B cell (primary cell): ENCODE data around the gene ANKRD44. TPM values are rescaled to one million over a fixed set of nuclear protein-coding genes. Genes with fewer than 3 reads are reported as not detected.
A peak's percentile ranks its signal among the peaks of the same experiment; 100 is the strongest.

Source experiments
- ATAC-seq: fragments of 200-7000 bp; cut with Tn5 transposase; one replicate; pipeline ENCODE4 v1.10.0; 2021; ENCODE audit warnings: low read depth, mild to moderate bottlenecking, moderate number of reproducible peaks, moderate library complexity
- CTCF ChIA-PET: fragments of 350-600 bp; sonication (Branson Sonifier 250); formaldehyde crosslinking; loops from one replicate; lab custom pipeline; 2021; ENCODE audit warnings: antibody characterized with exemption, inconsistent platforms; lab: Charles Lee
- POLR2A ChIA-PET: fragments of 350-600 bp; sonication (Branson Sonifier 250); formaldehyde crosslinking; loops from one replicate; lab custom pipeline; 2021; ENCODE audit warnings: antibody characterized with exemption; lab: Charles Lee
- DNase-seq: peaks from one replicate; pipeline ENCODE4 v3.0.0; 2013
- H2AFZ ChIP-seq: 2 replicates; pipeline ENCODE4 v1.6.1; 2012; ENCODE audit warnings: mild to moderate bottlenecking, low read depth, low read length; ENCODE audit not compliant: insufficient read depth, poor library complexity, severe bottlenecking
- H3K27ac ChIP-seq, 2 donors: 1 replicate in 1 of 2; 2 replicates in 1 of 2; pipeline ENCODE4 v1.5.1; 2012 to 2013; ENCODE audit warnings: low read length in 2 of 2, mild to moderate bottlenecking in 2 of 2, moderate library complexity in 1 of 2
- H3K27me3 ChIP-seq, 4 experiments: fragments of 200-600 bp in 1 of 4; sonication (generic) in 1 of 4; replicated peaks in 1 of 4; 1 replicate in 2 of 4; 2 replicates in 2 of 4; pipeline versions ENCODE4 v1.6.1 to v1.7.0; 2013 to 2016; ENCODE audit warnings: low read length in 3 of 4, mild to moderate bottlenecking in 2 of 4, mixed read lengths in 1 of 4, moderate library complexity in 1 of 4; ENCODE audit not compliant: insufficient read depth in 4 of 4, control insufficient read depth in 3 of 4; ENCODE audit errors: control extremely low read depth in 1 of 4
- H3K36me3 ChIP-seq, 2 experiments: replicated peaks in 1 of 2; 1 replicate in 1 of 2; 2 replicates in 1 of 2; pipeline versions ENCODE4 v1.6.1 to v1.7.1; 2013; ENCODE audit warnings: low read length in 1 of 2; ENCODE audit not compliant: insufficient read depth in 2 of 2, control insufficient read depth in 1 of 2; ENCODE audit errors: control extremely low read depth in 1 of 2, extremely low read depth in 1 of 2
- H3K4me1 ChIP-seq, 2 donors: fragments of 200-600 bp in 1 of 2; sonication (generic) in 1 of 2; 1 replicate in 1 of 2; 2 replicates in 1 of 2; pipeline versions ENCODE4 v1.5.1 to v1.6.1; 2013 to 2017; ENCODE audit warnings: low read length in 2 of 2; ENCODE audit not compliant: control insufficient read depth in 2 of 2, insufficient read depth in 2 of 2
- H3K4me2 ChIP-seq: replicated peaks from 2 replicates; pipeline ENCODE3; 2012; ENCODE audit warnings: mild to moderate bottlenecking, low read depth, low read length; ENCODE audit not compliant: poor library complexity, severe bottlenecking
- H3K4me3 ChIP-seq, 5 experiments: fragments of 200-600 bp in 1 of 5; sonication (generic) in 1 of 5; 1 replicate in 3 of 5; 2 replicates in 2 of 5; pipeline versions ENCODE4 v1.5.1 to v1.7.0; 2011 to 2016; ENCODE audit warnings: low read length in 4 of 5, mild to moderate bottlenecking in 4 of 5, low read depth in 2 of 5, control low read depth in 1 of 5, moderate library complexity in 1 of 5; ENCODE audit not compliant: insufficient read depth in 1 of 5; ENCODE audit errors: control extremely low read depth in 1 of 5, extremely low read depth in 1 of 5
- H3K79me2 ChIP-seq: fragments of 200-600 bp; sonication (generic); one replicate; pipeline ENCODE4 v1.6.0; 2016; ENCODE audit warnings: low read length; ENCODE audit not compliant: control insufficient read depth, insufficient read depth
- H3K9ac ChIP-seq: fragments of 200-600 bp; sonication (generic); 2 replicates; pipeline ENCODE4 v1.6.1; 2017; ENCODE audit warnings: mild to moderate bottlenecking, low read length, moderate library complexity
- H3K9me3 ChIP-seq, 3 donors: one replicate each; pipeline versions ENCODE4 v1.6.1 to v1.7.1; 2013; ENCODE audit warnings: low read length in 2 of 3; ENCODE audit not compliant: control insufficient read depth in 2 of 3, insufficient read depth in 1 of 3; ENCODE audit errors: control extremely low read depth in 1 of 3
- H4K20me1 ChIP-seq: 2 replicates; pipeline ENCODE4 v1.6.0; 2012; ENCODE audit warnings: mild to moderate bottlenecking, low read length; ENCODE audit not compliant: insufficient read depth, control insufficient read depth, poor library complexity, severe bottlenecking
- H3K27ac Mint-ChIP-seq: one replicate; pipeline ENCODE4 v1.8.0; 2021; ENCODE audit warnings: mixed read lengths
- H3K27me3 Mint-ChIP-seq: one replicate; pipeline ENCODE4 v1.8.0; 2021; ENCODE audit warnings: mixed read lengths
- H3K4me1 Mint-ChIP-seq: one replicate; pipeline ENCODE4 v1.8.0; 2021; ENCODE audit warnings: mixed read lengths
- H3K4me3 Mint-ChIP-seq: one replicate; pipeline ENCODE4 v1.8.0; 2021; ENCODE audit warnings: mixed read lengths
- H3K9me3 Mint-ChIP-seq: one replicate; pipeline ENCODE4 v1.8.0; 2022; ENCODE audit warnings: mixed read lengths; ENCODE audit not compliant: insufficient read depth
- CTCF ChIP-seq: fragments of 200-600 bp; IDR thresholded peaks from one replicate; pipeline ENCODE4 v1.8.0; 2022; ENCODE audit warnings: antibody characterized with exemption, mild to moderate bottlenecking
- EZH2 ChIP-seq: IDR thresholded peaks from 2 replicates; pipeline ENCODE4 v1.6.1; 2012; ENCODE audit warnings: borderline replicate concordance, low read depth, mild to moderate bottlenecking, moderate library complexity, low read length; ENCODE audit not compliant: insufficient read depth, poor library complexity, severe bottlenecking
- WGBS: methylation state at CpG from one replicate; pipeline ENCODE4 v1.1.5; 2013; ENCODE audit warnings: missing lambda C conversion rate; ENCODE audit not compliant: insufficient coverage; 5-methylcytosine and 5-hydroxymethylcytosine counted together
- intact Hi-C: fragments of 100-400 bp; cut with micrococcal nuclease; formaldehyde crosslinking; loops from one replicate; pipeline ENCODE4 v1.10.0; 2022
- polyA plus RNA-seq: library from polyadenylated mRNA; depleted of rRNA; stranded (reverse); fragments of >200 nt; gene quantifications from 2 replicates; pipeline ENCODE4 v1.2.3, GENCODE V29; 2012
- total RNA-seq, 2 donors: library from RNA; stranded (reverse); fragments of 120-200 nt in 1 of 2; gene quantifications; 1 replicate in 1 of 2; 2 replicates in 1 of 2; pipeline versions ENCODE4 v1.2.3 to v1.2.4, GENCODE V29; 2013 to 2022

Gene ANKRD44
- total and polyA plus RNA-seq, 2 donors (not counting 1 experiment from before 2014, with no cell fraction given), result 92.6 to 457 TPM

GRCh38 chr2:197028633-197029032 is 281.9 kb downstream of the ANKRD44 start:
- intact Hi-C loops, result no loop called here
- no peaks in the 10 kb centered on the region for H4K20me1 ChIP-seq
- Mint-ChIP-seq H3K27ac (peak overlapping the region; percentile 37), H3K9me3 (no peaks in the 10 kb centered on the region), H3K27me3 (no peaks in the 10 kb centered on the region), H3K4me1 (peaks cover 4% of the 10 kb centered on the region), H3K4me3 (no peak overlapping the region)
- H3K27me3 ChIP-seq, result no peaks in the 10 kb centered on the region
- ChIA-PET CTCF (interaction anchor here (0.6 to 1.7 kb wide), 2 partner anchors 14 to 293 kb away, joined by 3 to 6 read pairs; no protein-coding TSS in a partner anchor), POLR2A (no interaction called here)
- no peak overlapping the region for H3K27ac ChIP-seq
- H3K79me2 ChIP-seq, result peaks cover 3% of the 10 kb centered on the region
- no peak overlapping the region for H2AFZ ChIP-seq
- TF ChIP-seq EZH2 (no peak), CTCF (no peak)
- no peak overlapping the region for H3K9ac ChIP-seq
- no peak for ATAC-seq
- H3K4me1 ChIP-seq, result no peaks in the 10 kb centered on the region
- no peak overlapping the region for H3K4me3 ChIP-seq
- peaks cover 23 to 81% of the 10 kb centered on the region in 2 experiments for H3K36me3 ChIP-seq
- no peaks in the 10 kb centered on the region for H3K9me3 ChIP-seq
- no peak overlapping the region for H3K4me2 ChIP-seq
- WGBS, result 86% methylated on average over 1 of the region's 3 CpGs
- no peak for DNase-seq

- ChIA-PET CTCF (interaction anchor here (0.6 to 1.7 kb wide), 3 partner anchors 14 to 293 kb away, joined by 3 to 6 read pairs (median 4); no protein-coding TSS in a partner anchor), POLR2A (no interaction called here)
- no peak overlapping the region for H3K4me3 Mint-ChIP-seq
- Histone ChIP-seq H3K9me3 (no peaks in the 10 kb centered on the region), H3K9ac (no peak overlapping the region), H2AFZ (no peak overlapping the region), H4K20me1 (no peaks in the 10 kb centered on the region), H3K36me3 (peaks cover 27 to 81% of the 10 kb centered on the region in 2 experiments), H3K4me3 (no peak overlapping the region), H3K4me2 (no peak overlapping the region), H3K27me3 (no peaks in the 10 kb centered on the region), H3K4me1 (no peaks in the 10 kb centered on the region), H3K27ac (no peak overlapping the region), H3K79me2 (peaks cover 3% of the 10 kb centered on the region)
- intact Hi-C loops, result no loop called here
- ATAC-seq (no peak), DNase-seq (no peak)
- no peaks in the 10 kb centered on the region for H3K27me3 Mint-ChIP-seq
- peak overlapping the region; percentile 37 for H3K27ac Mint-ChIP-seq
- H3K4me1 Mint-ChIP-seq, result peaks cover 4% of the 10 kb centered on the region
- 93% methylated on average over 3 of the region's 4 CpGs for WGBS
- TF ChIP-seq CTCF, result no peak
- TF ChIP-seq EZH2, result no peak
- no peaks in the 10 kb centered on the region for H3K9me3 Mint-ChIP-seq
Observed at GRCh38 chr2:197028230-197028629, 282.4 kb downstream of the ANKRD44 start.
